K562 (cell line): Measurements from ENCODE around the gene SVIL. TPM values are rescaled to one million over a fixed set of nuclear protein-coding genes. Genes with fewer than 3 reads are reported as not detected.
A peak's percentile ranks its signal among the peaks of the same experiment; 100 is the strongest.

Source experiments
- ATAC-seq: fragments of 200-7000 bp; cut with Tn5 transposase; 3 replicates; pipeline ENCODE4 v1.9.1; 2020; ENCODE audit warnings: moderate library complexity
- BruUV-seq: library from RNA; stranded (reverse); fragments of 400-500 nt; replicated peaks from 2 replicates; lab custom pipeline; 2021; lab: Mats Ljungman, UMichigan
- CTCF ChIA-PET: fragments of 300-600 bp; formaldehyde crosslinking; extraction: SDS; loops from one replicate; lab custom pipeline; 2021; ENCODE audit warnings: low intra/inter-chr PET ratio; lab: Yijun Ruan, JAX
- POLR2A ChIA-PET: fragments of 300-600, 350-650 bp; sonication (Branson Sonifier 250); formaldehyde crosslinking; extraction: SDS; loops from one replicate; lab custom pipeline; 2021; ENCODE audit warnings: antibody characterized with exemption, inconsistent platforms; lab: Yijun Ruan, JAX
- DNase-seq, 4 experiments: peaks; one replicate each; pipeline versions ENCODE4 v3.0.0 to v3.0.0-alpha.2; 2011 to 2018; ENCODE audit warnings: low spot score in 3 of 4, mixed read lengths in 3 of 4; ENCODE audit errors: extremely low read depth in 1 of 4
- FAIRE-seq: peaks from 2 replicates; lab custom pipeline; 2011; peaks lifted over from hg19 to GRCh38; lab: Jason Lieb, UNC
- H2AFZ ChIP-seq: 2 replicates; pipeline ENCODE4 v1.6.0; 2011; ENCODE audit warnings: low read depth, low read length, control low read depth, inconsistent platforms
- H3K27ac ChIP-seq: fragments of 200-600 bp; 3 replicates; pipeline ENCODE4 v1.8.0; 2011; ENCODE audit warnings: low read depth, mild to moderate bottlenecking, control low read depth, inconsistent platforms, low read length, moderate library complexity, mixed read lengths; ENCODE audit errors: extremely low read depth
- H3K27me3 ChIP-seq, 2 experiments: fragments of 300-600 bp in 1 of 2; 2 replicates in 1 of 2; 3 replicates in 1 of 2; pipeline versions ENCODE4 v1.6.0 to v1.8.0; 2011; ENCODE audit warnings: inconsistent platforms in 2 of 2, low read length in 2 of 2, mild to moderate bottlenecking in 1 of 2, mixed read lengths in 1 of 2, moderate library complexity in 1 of 2; ENCODE audit not compliant: control insufficient read depth in 2 of 2, insufficient read depth in 2 of 2
- H3K36me3 ChIP-seq: fragments of 300-600 bp; 3 replicates; pipeline ENCODE4 v1.8.0; 2011; ENCODE audit warnings: mild to moderate bottlenecking, low read length, inconsistent platforms; ENCODE audit not compliant: control insufficient read depth, insufficient read depth
- H3K4me1 ChIP-seq, 2 experiments: fragments of 200-600 bp in 1 of 2; replicated peaks in 1 of 2; 2 replicates in 1 of 2; 3 replicates in 1 of 2; pipeline versions ENCODE4 v1.5.1 to v1.8.0; 2011; ENCODE audit warnings: inconsistent platforms in 2 of 2, low read length in 2 of 2, mild to moderate bottlenecking in 1 of 2, mixed read lengths in 1 of 2, moderate library complexity in 1 of 2; ENCODE audit not compliant: control insufficient read depth in 2 of 2, insufficient read depth in 2 of 2
- H3K4me2 ChIP-seq: 2 replicates; pipeline ENCODE4 v1.6.1; 2011; ENCODE audit warnings: low read length, control low read depth, inconsistent platforms, mixed read lengths; ENCODE audit not compliant: insufficient read depth
- H3K4me3 ChIP-seq: fragments of 200-600 bp; sonication (generic), shearing (Covaris generic); 2 replicates; pipeline ENCODE4 v1.5.1; 2016; ENCODE audit warnings: control low read depth, inconsistent platforms
- H3K79me2 ChIP-seq: fragments of 200-600 bp; 3 replicates; pipeline ENCODE4 v1.8.0; 2011; ENCODE audit warnings: low read length, inconsistent platforms; ENCODE audit not compliant: control insufficient read depth, insufficient read depth
- H3K9ac ChIP-seq, 2 experiments: 2 replicates each; pipeline versions ENCODE4 v1.6.0 to v1.6.1; 2011; ENCODE audit warnings: low read depth in 2 of 2, low read length in 2 of 2, control low read depth in 1 of 2, inconsistent platforms in 1 of 2, mild to moderate bottlenecking in 1 of 2, mixed read lengths in 1 of 2; ENCODE audit not compliant: insufficient read depth in 1 of 2
- H3K9me1 ChIP-seq: one replicate; pipeline ENCODE4 v1.6.0; 2011; ENCODE audit warnings: inconsistent platforms, mild to moderate bottlenecking, low read length, moderate library complexity; ENCODE audit not compliant: control insufficient read depth, insufficient read depth
- H3K9me3 ChIP-seq: replicated peaks from 2 replicates; pipeline ENCODE4 v1.5.1; 2011; ENCODE audit warnings: low read depth, low read length, inconsistent platforms; ENCODE audit not compliant: control insufficient read depth, insufficient read depth
- H4K20me1 ChIP-seq: replicated peaks from 2 replicates; pipeline ENCODE4 v1.6.1; 2011; ENCODE audit warnings: low read length, inconsistent platforms, mixed read lengths; ENCODE audit not compliant: control insufficient read depth, insufficient read depth
- C11orf30 ChIP-seq: fragments of 450-650 bp; IDR thresholded peaks from 2 replicates; pipeline ENCODE4 v1.6.1; 2016; ENCODE audit warnings: low read depth, mild to moderate bottlenecking
- FOXJ2 ChIP-seq: fragments of 200-800 bp; sonication (Bioruptor generic); IDR thresholded peaks from 2 replicates; pipeline ENCODE4 v1.6.1; 2016; ENCODE audit warnings: missing genetic modification characterization, missing compliant biosample characterization
- JUND ChIP-seq, 2 experiments: IDR thresholded peaks; 2 replicates in 1 of 2; 3 replicates in 1 of 2; pipeline ENCODE4 v1.6.1; 2011; ENCODE audit warnings: borderline replicate concordance in 2 of 2, low read depth in 2 of 2, low read length in 2 of 2, improper control_type of control experiment in 1 of 2, missing biosample characterization in 1 of 2, missing genetic modification characterization in 1 of 2, missing genetic modification reagents in 1 of 2
- MEIS2 ChIP-seq: fragments of 450-650 bp; IDR thresholded peaks from 2 replicates; pipeline ENCODE4 v1.6.1; 2014; ENCODE audit warnings: mild to moderate bottlenecking; ENCODE audit not compliant: partially characterized antibody
- PHF20 ChIP-seq: fragments of 450-650 bp; IDR thresholded peaks from 2 replicates; pipeline ENCODE4 v1.6.1; 2018; ENCODE audit not compliant: partially characterized antibody
- RAD51 ChIP-seq: fragments of 450-650 bp; IDR thresholded peaks from 2 replicates; pipeline ENCODE4 v1.7.1; 2016; ENCODE audit warnings: low read depth, mild to moderate bottlenecking, borderline replicate concordance
- SLC30A9 ChIP-seq: fragments of 250-450 bp; sonication (Bioruptor Pico); IDR thresholded peaks from 2 replicates; pipeline ENCODE4 v1.8.0; 2022; ENCODE audit warnings: mild to moderate bottlenecking, moderate library complexity
- SMARCE1 ChIP-seq: fragments of 450-650 bp; IDR thresholded peaks from 2 replicates; pipeline ENCODE4 v1.7.1; 2016; ENCODE audit warnings: mild to moderate bottlenecking
- THRAP3 ChIP-seq: fragments of 450-650 bp; IDR thresholded peaks from 2 replicates; pipeline ENCODE4 v1.6.1; 2016; ENCODE audit warnings: mild to moderate bottlenecking, inconsistent platforms, borderline replicate concordance
- ZBTB11 ChIP-seq, 3 experiments: fragments of 200-800 bp in 1 of 3; fragments of 250-450 bp in 1 of 3; fragments of 450-650 bp in 1 of 3; sonication (Bioruptor Pico) in 1 of 3; sonication (Bioruptor generic) in 1 of 3; formaldehyde crosslinking in 1 of 3; IDR thresholded peaks; 2 replicates each; pipeline versions ENCODE4 v1.6.1 to v1.8.0; 2016 to 2022; ENCODE audit warnings: mild to moderate bottlenecking in 2 of 3, missing genetic modification characterization in 2 of 3, missing compliant biosample characterization in 1 of 3, moderate library complexity in 1 of 3
- ZNF217 ChIP-seq: sonication (generic); formaldehyde crosslinking; IDR thresholded peaks from 2 replicates; pipeline ENCODE4 v1.8.0; 2022; ENCODE audit warnings: mild to moderate bottlenecking, missing genetic modification reagents
- ZNF583 ChIP-seq: fragments of 250-450 bp; sonication (Bioruptor Pico); IDR thresholded peaks from 2 replicates; pipeline ENCODE4 v1.4.0; 2020
- ZNF766 ChIP-seq: fragments of 200-800 bp; sonication (Bioruptor generic); conservative IDR thresholded peaks from 2 replicates; pipeline ENCODE4 v1.6.1; 2016; ENCODE audit warnings: missing genetic modification characterization, missing compliant biosample characterization
- WGBS: fragments of 100-300 bp; shearing (Covaris generic); methylation state at CpG from one replicate; pipeline ENCODE4 v1.1.6; 2016; ENCODE audit warnings: low coverage, mixed read lengths; ENCODE audit not compliant: insufficient coverage; ENCODE audit errors: missing lambda C conversion rate; 5-methylcytosine and 5-hydroxymethylcytosine counted together
- in situ Hi-C: fragments of 300-500 bp; cut with MboI; formaldehyde crosslinking; loops from 4 replicates; pipeline ENCODE4 v1.15.0; 2018; ENCODE audit warnings: inconsistent platforms, mixed read lengths
- intact Hi-C: fragments of 100-400 bp; cut with micrococcal nuclease; formaldehyde crosslinking; loops from 2 replicates; pipeline ENCODE4 v1.14.2; 2022
- polyA plus RNA-seq, 8 experiments: library from polyadenylated mRNA; depleted of rRNA in 4 of 8; stranded (reverse) in 5 of 8; unstranded in 3 of 8; fragments of >200 nt; fragmentation: Nextera tagmentation in 2 of 8; fragmentation: Illumina TruSeq in 1 of 8; extraction: Ambion mirVana in 2 of 8; extraction: Trizol in 1 of 8; gene quantifications; 2 replicates each; pipeline versions ENCODE4 v1.2.1 to v1.2.3, GENCODE V29; 2011 to 2014; ENCODE audit warnings: inconsistent platforms in 1 of 8, missing spikeins in 1 of 8
- total RNA-seq, 7 experiments: library from RNA; depleted of rRNA in 6 of 7; stranded (reverse); fragments of >200 nt in 6 of 7; fragmentation: Illumina TruSeq in 2 of 7; extraction: Trizol in 2 of 7; gene quantifications; 2 replicates each; pipeline versions ENCODE4 v1.2.1 to v1.2.3, GENCODE V29; 2011 to 2021; ENCODE audit warnings: low replicate concordance in 1 of 7
- TF ChIP-seq, protein P1 (sequence below): sonication (generic); formaldehyde crosslinking; IDR thresholded peaks from 2 replicates; pipeline ENCODE4 v1.9.0; 2022; ENCODE audit warnings: mild to moderate bottlenecking, missing genetic modification reagents
- TF ChIP-seq, protein P2 (sequence below), 2 experiments: fragments of 450-650 bp in 1 of 2; sonication (generic) in 1 of 2; formaldehyde crosslinking in 1 of 2; IDR thresholded peaks in 1 of 2; conservative IDR thresholded peaks in 1 of 2; 2 replicates each; pipeline versions ENCODE4 v1.6.1 to v1.8.1; 2016 to 2023; ENCODE audit warnings: mild to moderate bottlenecking in 2 of 2, moderate library complexity in 2 of 2, inconsistent platforms in 1 of 2, missing genetic modification reagents in 1 of 2

SVIL gene
- total and polyA plus RNA-seq, 9 of the 15 experiments (the other 6 are each of a cell fraction or from before 2014, with no cell fraction given): under 0.01 to 0.18 (median 0.05) TPM; not detected in 3

DNA sequence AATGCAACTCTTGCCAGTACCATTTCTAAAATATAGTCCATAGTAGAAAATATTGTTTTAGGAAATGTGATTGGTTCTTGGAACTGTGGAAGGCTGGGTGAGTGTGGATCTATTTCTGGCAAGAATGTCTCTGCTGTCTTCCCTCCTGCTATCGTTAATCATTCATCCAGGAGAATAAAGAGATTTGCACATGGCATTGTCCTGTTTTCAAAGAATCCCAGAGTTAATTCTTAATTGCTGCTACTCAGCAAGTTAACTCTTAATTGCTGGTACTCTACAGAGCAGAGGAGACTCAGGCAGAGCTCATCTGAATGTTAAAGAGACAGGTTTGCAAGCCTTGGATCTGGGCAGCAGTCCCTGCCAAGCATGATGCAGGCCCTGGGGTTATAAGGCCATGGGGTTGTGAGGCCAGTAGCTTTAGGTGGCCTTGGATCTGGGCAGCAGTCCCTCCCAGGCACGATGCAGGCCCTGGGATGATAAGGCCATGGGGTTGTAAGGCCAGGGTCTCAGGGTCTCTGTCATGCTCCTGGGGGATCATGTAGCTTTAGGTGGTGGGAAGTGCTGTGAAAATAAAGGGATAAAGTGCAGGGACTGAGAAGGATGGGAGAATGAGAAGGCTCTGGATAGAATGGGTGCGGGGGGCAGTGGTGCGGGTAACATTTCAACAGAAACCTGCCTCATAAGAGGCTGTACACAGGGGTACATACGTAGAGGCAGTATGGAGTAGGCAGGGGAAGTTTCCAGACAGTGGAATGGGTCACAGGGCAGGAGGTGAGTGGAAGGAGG is 162.3 kb downstream of the SVIL start (continued):
- TF ChIP-seq ZBTB11 (CRISPR knock-in tag; IDR thresholded peaks at IDR 0.05): no peak

- intact Hi-C loops: no loop called here
- peak; percentile 38; the same call in 1 of the 3 replicates for ATAC-seq
- FAIRE-seq: peak; percentile 49
- 0 out of 2 replicates have a peak, but pooled peaks have one; percentile 25 for TF ChIP-seq SMARCE1
- TF ChIP-seq, protein P1, sequence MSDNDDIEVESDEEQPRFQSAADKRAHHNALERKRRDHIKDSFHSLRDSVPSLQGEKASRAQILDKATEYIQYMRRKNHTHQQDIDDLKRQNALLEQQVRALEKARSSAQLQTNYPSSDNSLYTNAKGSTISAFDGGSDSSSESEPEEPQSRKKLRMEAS: no peak
- no peak for TF ChIP-seq THRAP3
- no peak for TF ChIP-seq ZNF766 (CRISPR knock-in tag)
- TF ChIP-seq SLC30A9 (CRISPR knock-in tag): no peak
- TF ChIP-seq JUND (IDR thresholded peaks at IDR 0.05; ENCODE audit: borderline replicate concordance, low read depth, low read length): peak; percentile 77; the same call in 1 of the 2 replicates
- TF ChIP-seq JUND (tag; IDR thresholded peaks at IDR 0.05; ENCODE audit: borderline replicate concordance, low read depth, low read length): peak; percentile 80
- peak; percentile 22 for TF ChIP-seq MEIS2
- peak; percentile 21; the same call in 1 of the 2 replicates for TF ChIP-seq C11orf30
- TF ChIP-seq ZNF217 (CRISPR knock-in tag): no peak
- no peak for TF ChIP-seq RAD51
- no peak for TF ChIP-seq PHF20
- TF ChIP-seq FOXJ2 (tag): no peak
- no peak for TF ChIP-seq ZNF583 (CRISPR knock-in tag)
- TF ChIP-seq, protein P2, sequence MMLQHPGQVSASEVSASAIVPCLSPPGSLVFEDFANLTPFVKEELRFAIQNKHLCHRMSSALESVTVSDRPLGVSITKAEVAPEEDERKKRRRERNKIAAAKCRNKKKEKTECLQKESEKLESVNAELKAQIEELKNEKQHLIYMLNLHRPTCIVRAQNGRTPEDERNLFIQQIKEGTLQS (IDR thresholded peaks at IDR 0.05): peak; percentile 85
- TF ChIP-seq, protein P2 (CRISPR knock-in tag; conservative IDR thresholded peaks at IDR 0.05): no peak
Measured at GRCh38 chr10:29471544-29471859, 163.3 kb downstream of the SVIL start.

More at GRCh38 chr10:29471544-29471859, 163.3 kb downstream of the SVIL start:
- peaks cover 8 to 16% of the 10 kb centered on the region in 2 experiments; a peak in 4 of 5 replicates for H3K4me1 ChIP-seq
- H3K36me3 ChIP-seq: no peaks in the 10 kb centered on the region
- BruUV-seq: no TSS peak
- H3K9me1 ChIP-seq: no peaks in the 10 kb centered on the region
- WGBS: 0% methylated on average over 1 of the region's 1 CpG
- H3K9me3 ChIP-seq: no peaks in the 10 kb centered on the region
- in situ Hi-C loops: no loop called here
- no peak overlapping the region for H3K4me3 ChIP-seq
- no peak overlapping the region; the same call in 1 of the 2 replicates for H3K4me2 ChIP-seq
- no peaks in the 10 kb centered on the region for H3K27me3 ChIP-seq
- H4K20me1 ChIP-seq: no peaks in the 10 kb centered on the region
- H3K79me2 ChIP-seq: no peaks in the 10 kb centered on the region
- ChIA-PET POLR2A (interaction anchor here (0.8 to 1.1 kb wide), 2 partner anchors 11 to 43 kb away, joined by 3 to 5 read pairs; no protein-coding TSS in a partner anchor), CTCF (no interaction called here)
- no peak overlapping the region for H3K9ac ChIP-seq
- peak in 2 of 4 experiments; percentile 18 to 31 for DNase-seq
- H2AFZ ChIP-seq: no peak overlapping the region
- H3K27ac ChIP-seq: no peak overlapping the region
